GM21526 (cell line): Measurements from ENCODE around the gene SERPINC1.
"Not testable (repeated sequence)": the region's sequence is repeated elsewhere in the genome, so short reads cannot be mapped to it uniquely, and the experiment has no call there.

Experiments used
- ATAC-seq: cut with Tn5 transposase; IDR thresholded peaks from one replicate; pipeline ENCODE4 v1.9.1; 2021; ENCODE audit warnings: moderate library complexity; ENCODE audit not compliant: unreplicated experiment, low FRiP score

The SERPINC1 gene

GRCh38 chr1:173894189-173894588 lies 22.9 kb downstream of the SERPINC1 start:
- no peak for ATAC-seq

GRCh38 chr1:173893611-173894010 lies 23.5 kb downstream of the SERPINC1 start:
- ATAC-seq: no peak

- ATAC-seq: no peak
Measured at GRCh38 chr1:173889885-173890284, 27.2 kb downstream of the SERPINC1 start.

GRCh38 chr1:173888749-173889148 lies 28.4 kb downstream of the SERPINC1 start:
- no peak for ATAC-seq

GRCh38 chr1:173887627-173888026 lies 29.5 kb downstream of the SERPINC1 start:
- no peak for ATAC-seq

- ATAC-seq: no peak
Measured at GRCh38 chr1:173886746-173887611, 30.1 kb downstream of the SERPINC1 start.

- no peak for ATAC-seq
Measured at GRCh38 chr1:173884701-173885100, 32.4 kb downstream of the SERPINC1 start.

GRCh38 chr1:173881117-173881516 lies 36.0 kb downstream of the SERPINC1 start:
- not testable (repeated sequence) for ATAC-seq

- ATAC-seq: no peak
Measured at GRCh38 chr1:173878251-173878650, 38.9 kb downstream of the SERPINC1 start.

- no peak for ATAC-seq
Measured at GRCh38 chr1:173876732-173877131, 40.4 kb downstream of the SERPINC1 start.

- ATAC-seq: no peak
Measured at GRCh38 chr1:173871500-173871899, 45.6 kb downstream of the SERPINC1 start.

- ATAC-seq: no peak
Measured at GRCh38 chr1:173871091-173871490, 46.0 kb downstream of the SERPINC1 start.

GRCh38 chr1:173870252-173871075 lies 46.7 kb downstream of the SERPINC1 start:
- ATAC-seq: no peak

GRCh38 chr1:173869021-173869359 lies 48.1 kb downstream of the SERPINC1 start:
- no peak for ATAC-seq

- ATAC-seq: peak; percentile 51
Measured at GRCh38 chr1:173868266-173869020, 48.7 kb downstream of the SERPINC1 start, which contains the start of gene ZBTB37. TSS of gene ZBTB37 (plus strand) at chr1:173868380. CDS start at chr1:173870226, 1,846 bp downstream.

- ATAC-seq: peak; percentile 63
Measured at GRCh38 chr1:173867753-173868265, 49.3 kb downstream of the SERPINC1 start, which contains the start of gene GAS5. TSS of gene GAS5 (minus strand) at chr1:173867989.

- ATAC-seq: no peak
Measured at GRCh38 chr1:173867141-173867752, 49.9 kb downstream of the SERPINC1 start.

GRCh38 chr1:173866413-173867115 lies 50.6 kb downstream of the SERPINC1 start:
- no peak for ATAC-seq

- no peak for ATAC-seq
Measured at GRCh38 chr1:173865468-173866164, 51.5 kb downstream of the SERPINC1 start.
